Right atrium auricular region (tissue), 2 donors: ENCODE measurements around the gene CNMD. TPM values are rescaled to one million over a fixed set of nuclear protein-coding genes. Genes with fewer than 3 reads are reported as not detected.

Experiments used
- DNase-seq: peaks from one replicate; pipeline ENCODE4 v3.0.0-alpha.2; 2019; ENCODE audit warnings: low spot score
- H3K27ac ChIP-seq, 2 donors: fragments of 200-600 bp; sonication (generic); 1 replicate in 1 of 2; 2 replicates in 1 of 2; pipeline ENCODE4 v1.5.1; 2016 to 2019
- H3K27me3 ChIP-seq, 2 donors: fragments of 200-600 bp; sonication (generic); one replicate each; pipeline versions ENCODE4 v1.5.1 to v1.6.0; 2017 to 2019
- H3K36me3 ChIP-seq: fragments of 200-600 bp; sonication (generic); one replicate; pipeline ENCODE4 v1.5.1; 2016
- H3K4me1 ChIP-seq, 2 donors: fragments of 200-600 bp; sonication (generic); one replicate each; pipeline versions ENCODE4 v1.5.1 to v1.6.0; 2017 to 2019
- H3K4me3 ChIP-seq, 2 donors: fragments of 200-600 bp; sonication (generic); 1 replicate in 1 of 2; 2 replicates in 1 of 2; pipeline ENCODE4 v1.5.1; 2017 to 2019; ENCODE audit warnings: mild to moderate bottlenecking in 1 of 2, moderate library complexity in 1 of 2
- H3K9me3 ChIP-seq, 2 donors: fragments of 200-600 bp; sonication (generic); one replicate each; pipeline ENCODE4 v1.5.1; 2019
- CTCF ChIP-seq, 2 donors: fragments of 200-600 bp; sonication (generic); IDR thresholded peaks; one replicate each; pipeline ENCODE4 v1.5.1; 2019; ENCODE audit warnings: antibody characterized with exemption in 2 of 2
- total RNA-seq, 2 donors: library from RNA; depleted of rRNA; stranded (reverse); fragments of >200 nt; gene quantifications; one replicate each; pipeline ENCODE4 v1.1.0, GENCODE V29; 2016

The CNMD gene
- total RNA-seq, 2 donors from 2014 or later = not detected

- no peak for DNase-seq
- Histone ChIP-seq H3K36me3 (peaks cover 63% of the 10 kb centered on the region), H3K27ac (no peak overlapping the region), H3K27me3 (no peaks in the 10 kb centered on the region), H3K4me3 (no peak overlapping the region), H3K4me1 (no peaks in the 10 kb centered on the region), H3K9me3 (no peaks in the 10 kb centered on the region)
- no peak for TF ChIP-seq CTCF (IDR thresholded peaks at IDR 0.05)
Observed at GRCh38 chr13:52677823-52678222, 61.8 kb downstream of the CNMD start.

- Histone ChIP-seq H3K36me3 (peaks cover 44% of the 10 kb centered on the region), H3K9me3 (no peaks in the 10 kb centered on the region), H3K4me1 (no peaks in the 10 kb centered on the region), H3K4me3 (no peak overlapping the region), H3K27ac (no peak overlapping the region), H3K27me3 (no peaks in the 10 kb centered on the region)
- no peak for TF ChIP-seq CTCF (IDR thresholded peaks at IDR 0.05)
- no peak for DNase-seq
Observed at GRCh38 chr13:52673465-52673864, 66.2 kb downstream of the CNMD start.

GRCh38 chr13:52670726-52671125 lies 68.9 kb downstream of the CNMD start:
- no peaks in the 10 kb centered on the region for H3K27me3 ChIP-seq
- H3K4me3 ChIP-seq = no peak overlapping the region
- H3K9me3 ChIP-seq = no peaks in the 10 kb centered on the region
- no peaks in the 10 kb centered on the region for H3K4me1 ChIP-seq
- no peak overlapping the region for H3K27ac ChIP-seq
- DNase-seq = no peak
- TF ChIP-seq CTCF (IDR thresholded peaks at IDR 0.05) = no peak
- H3K36me3 ChIP-seq = peaks cover 48% of the 10 kb centered on the region

- TF ChIP-seq CTCF (IDR thresholded peaks at IDR 0.05) = no peak
- Histone ChIP-seq H3K4me3 (no peak overlapping the region), H3K4me1 (no peaks in the 10 kb centered on the region), H3K36me3 (peaks cover 47% of the 10 kb centered on the region), H3K9me3 (no peaks in the 10 kb centered on the region), H3K27ac (no peak overlapping the region), H3K27me3 (no peaks in the 10 kb centered on the region)
- no peak for DNase-seq
Observed at GRCh38 chr13:52669677-52670076, 69.9 kb downstream of the CNMD start.

GRCh38 chr13:52665325-52665724 lies 74.3 kb downstream of the CNMD start:
- Histone ChIP-seq H3K27me3 (no peaks in the 10 kb centered on the region), H3K36me3 (peaks cover 70% of the 10 kb centered on the region), H3K4me1 (no peaks in the 10 kb centered on the region)

More at GRCh38 chr13:52665325-52665724, 74.3 kb downstream of the CNMD start:
- peak in 1 of 2 donors; percentile 48 for TF ChIP-seq CTCF (IDR thresholded peaks at IDR 0.05)
- DNase-seq = no peak
- no peak overlapping the region for H3K4me3 ChIP-seq
- no peak overlapping the region for H3K27ac ChIP-seq
- no peaks in the 10 kb centered on the region for H3K9me3 ChIP-seq
